ENCODE results near the gene LACRT. TPM values are rescaled to one million over a fixed set of nuclear protein-coding genes. Genes with fewer than 3 reads are reported as not detected.

Gene LACRT
- total and polyA plus RNA-seq, 2 of the 4 experiments (the other 2 are of a cell fraction) = not detected

GRCh38 chr12:54616933-54617680, 17.6 kb downstream of the LACRT start:
- ChIA-PET POLR2A (ENCODE audit: unreplicated experiment) (no interaction called here), CTCF (no interaction called here)
- Histone ChIP-seq H2AFZ (replicated peaks; ENCODE audit: low read length, poor library complexity) (no peak overlapping the region), H3K4me2 (ENCODE audit: low read depth, low read length) (no peak overlapping the region), H4K20me1 (ENCODE audit: insufficient read depth, low read length) (no peaks in the 10 kb centered on the region), H3K27ac (ENCODE audit: insufficient read depth, low read length) (no peak overlapping the region), H2AK9ac (replicated peaks; ENCODE audit: low read depth, low read length, poor library complexity) (no peak overlapping the region), H3K9ac (ENCODE audit: low read depth, low read length) (no peak overlapping the region), H3K4ac (ENCODE audit: low read depth, low read length) (no peak overlapping the region), H2BK5ac (ENCODE audit: low read depth, low read length, poor library complexity, severe bottlenecking) (no peak overlapping the region), H4K91ac (ENCODE audit: insufficient read depth, low read depth, low read length) (no peak overlapping the region), H2BK20ac (ENCODE audit: low read depth, low read length) (no peak overlapping the region), H4K8ac (ENCODE audit: low read depth in 2 of 2, low read length in 2 of 2) (no peak overlapping the region), H3K56ac (ENCODE audit: extremely low read depth, insufficient read depth, low read length) (no peak overlapping the region), H3K9me1 (ENCODE audit: insufficient read depth, low read length) (no peaks in the 10 kb centered on the region), H3K27me3 (ENCODE audit: control insufficient read depth, insufficient read depth, low read length) (peaks cover 2% of the 10 kb centered on the region), H3K18ac (ENCODE audit: low read depth, low read length) (no peak overlapping the region), H3K23ac (ENCODE audit: low read depth, low read length) (no peak overlapping the region), H3K79me1 (ENCODE audit: low read depth in 1 of 2, low read length in 2 of 2) (no peaks in the 10 kb centered on the region), H3K4me3 (ENCODE audit: insufficient read depth, low read depth, low read length) (no peak overlapping the region), H3K36me3 (ENCODE audit: control insufficient read depth, insufficient read depth, low read length) (no peaks in the 10 kb centered on the region), H3K4me1 (ENCODE audit: control insufficient read depth, insufficient read depth, low read length) (no peaks in the 10 kb centered on the region), H3K14ac (replicated peaks; ENCODE audit: low read depth, low read length) (no peak overlapping the region), H4K5ac (ENCODE audit: low read depth, low read length) (no peak overlapping the region), H3K9me3 (ENCODE audit: control insufficient read depth, insufficient read depth, low read length) (no peaks in the 10 kb centered on the region), H2BK120ac (ENCODE audit: low read depth, low read length) (no peak overlapping the region), H2BK15ac (ENCODE audit: low read depth, low read length) (no peak overlapping the region), H2AK5ac (ENCODE audit: low read depth, low read length) (no peak overlapping the region)
- dilution Hi-C loops (cut with HindIII; ENCODE audit: low sequenced_read_pairs, unreplicated experiment) (no loop called here), in situ Hi-C loops (cut with MboI; ENCODE audit: low sequenced_read_pairs) (no loop called here), intact Hi-C loops (cut with micrococcal nuclease) (no loop called here)
- no TSS peak for BruUV-seq (replicated peaks)
- 54% methylated on average over 2 of the region's 6 CpGs; no CpG with 5 or more reads in 1 of the 2 experiments for whole genome bisulfite sequencing, 2 experiments (ENCODE audit: extremely low coverage in 2 of 2, insufficient read length in 1 of 2)
- ATAC-seq (ENCODE audit: low read depth) = no peak
- TF ChIP-seq MAFK (IDR thresholded peaks at IDR 0.05; ENCODE audit: low read depth, low read length) = no peak
- TF ChIP-seq ELK1 (IDR thresholded peaks at IDR 0.05; ENCODE audit: borderline replicate concordance, low read depth, low read length) = no peak
- TF ChIP-seq POLR2A (IDR thresholded peaks at IDR 0.05; ENCODE audit: low read depth, low read length) = no peak
- no peak for TF ChIP-seq USF2 (IDR thresholded peaks at IDR 0.05; ENCODE audit: low read depth, low read length)
- TF ChIP-seq MXI1 (IDR thresholded peaks at IDR 0.05; ENCODE audit: borderline replicate concordance, low read depth, low read length) = no peak
- TF ChIP-seq BHLHE40 (IDR thresholded peaks at IDR 0.05; ENCODE audit: low read depth, low read length) = no peak
- TF ChIP-seq CHD1 (IDR thresholded peaks at IDR 0.05; ENCODE audit: low read depth, low read length) = no peak
- no peak for TF ChIP-seq FOS (IDR thresholded peaks at IDR 0.05; ENCODE audit: low read depth, low read length)
- TF ChIP-seq, protein P1, sequence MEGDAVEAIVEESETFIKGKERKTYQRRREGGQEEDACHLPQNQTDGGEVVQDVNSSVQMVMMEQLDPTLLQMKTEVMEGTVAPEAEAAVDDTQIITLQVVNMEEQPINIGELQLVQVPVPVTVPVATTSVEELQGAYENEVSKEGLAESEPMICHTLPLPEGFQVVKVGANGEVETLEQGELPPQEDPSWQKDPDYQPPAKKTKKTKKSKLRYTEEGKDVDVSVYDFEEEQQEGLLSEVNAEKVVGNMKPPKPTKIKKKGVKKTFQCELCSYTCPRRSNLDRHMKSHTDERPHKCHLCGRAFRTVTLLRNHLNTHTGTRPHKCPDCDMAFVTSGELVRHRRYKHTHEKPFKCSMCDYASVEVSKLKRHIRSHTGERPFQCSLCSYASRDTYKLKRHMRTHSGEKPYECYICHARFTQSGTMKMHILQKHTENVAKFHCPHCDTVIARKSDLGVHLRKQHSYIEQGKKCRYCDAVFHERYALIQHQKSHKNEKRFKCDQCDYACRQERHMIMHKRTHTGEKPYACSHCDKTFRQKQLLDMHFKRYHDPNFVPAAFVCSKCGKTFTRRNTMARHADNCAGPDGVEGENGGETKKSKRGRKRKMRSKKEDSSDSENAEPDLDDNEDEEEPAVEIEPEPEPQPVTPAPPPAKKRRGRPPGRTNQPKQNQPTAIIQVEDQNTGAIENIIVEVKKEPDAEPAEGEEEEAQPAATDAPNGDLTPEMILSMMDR (conservative IDR thresholded peaks at IDR 0.05; ENCODE audit: low read depth, low read length) = no peak
- TF ChIP-seq RAD21 (IDR thresholded peaks at IDR 0.05; ENCODE audit: low read length) = no peak
- no peak for TF ChIP-seq RCOR1 (IDR thresholded peaks at IDR 0.05; ENCODE audit: insufficient replicate concordance, low read length)
- no peak for TF ChIP-seq MAZ (IDR thresholded peaks at IDR 0.05; ENCODE audit: borderline replicate concordance, low read depth, low read length)
- TF ChIP-seq CEBPB (IDR thresholded peaks at IDR 0.05; ENCODE audit: low read depth, low read length) = no peak
- TF ChIP-seq RFX5 (IDR thresholded peaks at IDR 0.05; ENCODE audit: low read depth, low read length) = no peak
- TF ChIP-seq SMC3 (IDR thresholded peaks at IDR 0.05; ENCODE audit: low read depth, low read length) = no peak
- no peak for TF ChIP-seq NFE2L2 (IDR thresholded peaks at IDR 0.05; ENCODE audit: low read depth, low read length)
- DNase-seq = no peak
